BE2C (cell line): ENCODE measurements around the gene ITIH6.
"Not testable (repeated sequence)": the region's sequence is repeated elsewhere in the genome, so short reads cannot be mapped to it uniquely, and the experiment has no call there.

Experiments
- DNase-seq: peaks from one replicate; pipeline ENCODE4 v3.0.0-alpha.2; 2020
- H3K27me3 ChIP-seq: fragments of 250-450 bp; sonication (Bioruptor Pico); 2 replicates; pipeline ENCODE4 v1.5.1; 2020; ENCODE audit warnings: mild to moderate bottlenecking
- H3K36me3 ChIP-seq: fragments of 250-450 bp; sonication (Bioruptor Pico); 2 replicates; pipeline ENCODE4 v1.5.1; 2020; ENCODE audit warnings: mild to moderate bottlenecking
- H3K4me1 ChIP-seq: fragments of 250-450 bp; sonication (Bioruptor Pico); 2 replicates; pipeline ENCODE4 v1.5.1; 2020
- H3K4me3 ChIP-seq: 2 replicates; pipeline ENCODE4 v1.5.1; 2011; ENCODE audit warnings: low read depth, low read length
- H3K9me3 ChIP-seq: fragments of 250-450 bp; sonication (Bioruptor Pico); 2 replicates; pipeline ENCODE4 v1.5.1; 2020
- CTCF ChIP-seq: IDR thresholded peaks from 2 replicates; pipeline ENCODE4 v1.5.1; 2012; ENCODE audit warnings: mild to moderate bottlenecking, low read depth, low read length

The ITIH6 gene

GRCh38 chrX:54794028-54794427 is 4.0 kb downstream of the ITIH6 start:
- TF ChIP-seq CTCF = no peak
- no peaks in the 10 kb centered on the region for H3K4me1 ChIP-seq
- no peak overlapping the region for H3K4me3 ChIP-seq
- DNase-seq = no peak
- no peaks in the 10 kb centered on the region for H3K27me3 ChIP-seq
- H3K9me3 ChIP-seq = no peaks in the 10 kb centered on the region
- H3K36me3 ChIP-seq = no peaks in the 10 kb centered on the region

GRCh38 chrX:54789405-54789804 is 8.7 kb downstream of the ITIH6 start:
- H3K4me3 ChIP-seq, H3K9me3 ChIP-seq, H3K36me3 ChIP-seq, DNase-seq, H3K4me1 ChIP-seq, H3K27me3 ChIP-seq: not testable (repeated sequence)

DNA sequence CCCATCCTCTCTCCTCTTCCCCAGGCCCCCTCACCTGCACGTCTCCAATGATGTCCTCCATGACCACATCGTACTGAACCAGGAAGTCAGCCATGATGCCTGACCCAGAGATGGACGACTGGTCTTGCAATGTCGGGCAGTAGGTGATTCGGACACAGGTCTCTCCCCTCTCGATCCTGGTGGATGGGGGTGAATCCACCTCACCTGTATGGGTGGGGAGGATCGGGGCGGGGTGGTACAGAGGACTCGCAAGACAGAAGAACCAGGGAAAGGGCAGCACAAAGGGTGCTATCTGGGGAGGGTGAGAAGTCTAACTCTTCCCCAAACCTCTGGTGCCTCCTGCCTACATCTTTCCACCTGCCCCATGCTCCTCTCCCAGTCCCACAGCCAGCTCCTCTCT is 9.6 kb downstream of the ITIH6 start:
- Histone ChIP-seq H3K36me3 (no peaks in the 10 kb centered on the region), H3K9me3 (no peaks in the 10 kb centered on the region), H3K4me1 (no peaks in the 10 kb centered on the region), H3K4me3 (no peak overlapping the region), H3K27me3 (no peaks in the 10 kb centered on the region)
- no peak for DNase-seq
- no peak for TF ChIP-seq CTCF

DNA sequence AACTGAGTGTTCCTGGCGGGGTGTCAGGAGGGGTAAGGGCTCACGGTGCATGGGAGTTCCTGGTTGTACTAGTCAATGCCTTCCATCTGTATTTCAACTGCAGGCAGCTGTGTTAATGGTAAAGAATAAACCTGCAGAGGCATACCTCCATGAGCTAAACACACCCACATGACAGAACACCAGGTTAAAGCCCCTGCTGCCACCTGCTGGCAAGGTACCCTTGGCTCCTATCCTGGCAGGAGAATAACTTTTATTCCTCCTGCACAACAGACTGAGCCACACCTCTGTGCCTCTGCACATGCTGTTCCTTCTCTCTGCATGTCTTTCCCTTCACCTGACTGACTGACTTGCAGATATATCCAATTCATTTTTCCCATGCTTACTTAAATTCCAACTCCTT is 11.1 kb downstream of the ITIH6 start:
- TF ChIP-seq CTCF = peak; percentile 56
- no peaks in the 10 kb centered on the region for H3K36me3 ChIP-seq
- H3K4me1 ChIP-seq = no peaks in the 10 kb centered on the region
- no peak overlapping the region for H3K4me3 ChIP-seq
- DNase-seq = peak; percentile 35
- no peaks in the 10 kb centered on the region for H3K27me3 ChIP-seq
- H3K9me3 ChIP-seq = no peaks in the 10 kb centered on the region

- TF ChIP-seq CTCF = peak; percentile 43
- Histone ChIP-seq H3K27me3 (no peaks in the 10 kb centered on the region), H3K4me3 (no peak overlapping the region), H3K4me1 (no peaks in the 10 kb centered on the region), H3K9me3 (no peaks in the 10 kb centered on the region), H3K36me3 (no peaks in the 10 kb centered on the region)
- peak; percentile 44 for DNase-seq
Measured at GRCh38 chrX:54785901-54786300, 12.2 kb downstream of the ITIH6 start.

GRCh38 chrX:54776987-54777672 is 20.9 kb downstream of the ITIH6 start:
- TF ChIP-seq CTCF = no peak
- no peaks in the 10 kb centered on the region for H3K9me3 ChIP-seq
- H3K4me1 ChIP-seq = peaks cover 16% of the 10 kb centered on the region
- no peak for DNase-seq
- H3K4me3 ChIP-seq = no peak overlapping the region
- H3K27me3 ChIP-seq = no peaks in the 10 kb centered on the region
- H3K36me3 ChIP-seq = no peaks in the 10 kb centered on the region

GRCh38 chrX:54776061-54776460 is 22.0 kb downstream of the ITIH6 start:
- no peak for DNase-seq
- Histone ChIP-seq H3K4me1 (peaks cover 16% of the 10 kb centered on the region), H3K9me3 (no peaks in the 10 kb centered on the region), H3K27me3 (no peaks in the 10 kb centered on the region), H3K4me3 (no peak overlapping the region), H3K36me3 (no peaks in the 10 kb centered on the region)
- no peak for TF ChIP-seq CTCF

DNA sequence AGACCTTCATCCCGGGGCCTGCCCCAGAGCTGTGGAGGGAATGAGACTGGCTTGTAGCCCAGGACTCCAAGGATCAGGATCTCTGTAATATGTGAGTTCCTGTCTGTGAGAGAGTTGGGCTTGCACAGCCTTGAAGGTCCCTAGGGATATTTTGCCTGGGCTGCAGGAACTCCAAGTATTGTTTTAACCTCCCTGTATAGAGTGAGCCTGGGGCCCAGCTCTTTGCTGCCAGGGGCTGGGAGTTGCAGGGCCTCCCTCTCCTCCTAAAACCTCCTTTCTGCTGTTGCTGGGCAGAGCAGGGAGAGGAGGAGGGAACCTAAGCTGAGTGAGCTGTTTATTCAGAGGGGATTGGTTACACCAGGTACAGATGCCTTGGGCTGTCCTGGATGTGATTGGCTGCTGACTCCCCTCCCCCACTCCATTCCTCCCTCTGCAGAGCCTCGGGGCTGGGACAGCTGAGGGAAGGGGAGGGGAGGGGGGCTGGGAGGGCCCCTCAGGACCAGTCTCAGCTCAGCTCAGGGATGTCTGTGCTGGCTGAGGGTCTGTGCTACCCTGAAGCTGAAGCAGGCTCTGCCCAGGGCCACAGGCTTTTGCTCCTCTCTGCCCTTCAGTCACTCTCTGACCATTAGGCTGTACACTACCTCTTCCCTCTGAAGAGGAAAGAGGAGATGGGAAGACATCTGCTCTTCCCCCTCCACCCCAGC is 23.5 kb downstream of the ITIH6 start:
- DNase-seq = peak; percentile 78
- peaks cover 16% of the 10 kb centered on the region for H3K4me1 ChIP-seq
- H3K27me3 ChIP-seq = not testable (repeated sequence)

More for the DNA sequence above, 23.5 kb downstream of the ITIH6 start:
- not testable (repeated sequence) for H3K36me3 ChIP-seq, H3K4me3 ChIP-seq, H3K9me3 ChIP-seq
